ENCODE data around the gene DHX57.

The DHX57 gene

GRCh38 chr2:38791744-38792143 is 84.0 kb downstream of the DHX57 start:
- no peak for TF ChIP-seq CTCF (IDR thresholded peaks at IDR 0.05; ENCODE audit: insufficient read depth, missing control alignments)
- DNase-seq (ENCODE audit: insufficient read length, low spot score) (no peak), FAIRE-seq (no peak)

GRCh38 chr2:38789691-38790090 is 86.0 kb downstream of the DHX57 start:
- DNase-seq (ENCODE audit: insufficient read length, low spot score): no peak
- FAIRE-seq: no peak
- TF ChIP-seq CTCF (IDR thresholded peaks at IDR 0.05; ENCODE audit: insufficient read depth, missing control alignments): no peak

GRCh38 chr2:38788306-38788705 is 87.4 kb downstream of the DHX57 start:
- FAIRE-seq (no peak), DNase-seq (ENCODE audit: insufficient read length, low spot score) (no peak)
- TF ChIP-seq CTCF (IDR thresholded peaks at IDR 0.05; ENCODE audit: insufficient read depth, missing control alignments): no peak

GRCh38 chr2:38783586-38783985 is 92.1 kb downstream of the DHX57 start:
- FAIRE-seq: no peak
- TF ChIP-seq CTCF (IDR thresholded peaks at IDR 0.05; ENCODE audit: insufficient read depth, missing control alignments): no peak
- no peak for DNase-seq (ENCODE audit: insufficient read length, low spot score)

GRCh38 chr2:38778687-38779082 is 97.0 kb downstream of the DHX57 start:
- FAIRE-seq: peak; percentile 41
- no peak for DNase-seq (ENCODE audit: insufficient read length, low spot score)
- TF ChIP-seq CTCF (IDR thresholded peaks at IDR 0.05; ENCODE audit: insufficient read depth, missing control alignments): no peak

- no peak for FAIRE-seq
- TF ChIP-seq CTCF (IDR thresholded peaks at IDR 0.05; ENCODE audit: insufficient read depth, missing control alignments): no peak
- DNase-seq (ENCODE audit: insufficient read length, low spot score): no peak
Observed at GRCh38 chr2:38776531-38776930, 99.2 kb downstream of the DHX57 start.

- FAIRE-seq (no peak), DNase-seq (ENCODE audit: insufficient read length, low spot score) (no peak)
- TF ChIP-seq CTCF (IDR thresholded peaks at IDR 0.05; ENCODE audit: insufficient read depth, missing control alignments): no peak
Observed at GRCh38 chr2:38775921-38776225, 99.9 kb downstream of the DHX57 start.

Data from D721Med (cell line).